Stimulated activated CD4-positive, alpha-beta T cell treated with anti-CD3 and anti-CD28 coated beads, Interleukin-2, amount 100 ng/mL, for 48 hours (primary cell): ENCODE results near the gene SHOX.
"Not testable (repeated sequence)": the region's sequence is repeated elsewhere in the genome, so short reads cannot be mapped to it uniquely, and the experiment has no call there.

ENCODE experiments used
- DNase-seq, 2 donors: peaks; one replicate each; pipeline ENCODE4 v3.0.0-alpha.2; 2020

SHOX gene

GRCh38 chrX:630612-631496, at the start of gene SHOX:
TSS of gene SHOX (plus strand) at chrX:630791. CDS start at chrX:630898, 107 bp downstream.
- DNase-seq, result no peak

- no peak for DNase-seq
Observed at GRCh38 chrX:581066-581465, 49.5 kb upstream of the SHOX start.

GRCh38 chrX:581720-582298, 48.8 kb upstream of the SHOX start:
- DNase-seq, result no peak

- no peak for DNase-seq
Observed at GRCh38 chrX:584572-584971, 46.0 kb upstream of the SHOX start.

GRCh38 chrX:585115-585808, 45.3 kb upstream of the SHOX start:
- DNase-seq, result no peak

- no peak for DNase-seq
Observed at GRCh38 chrX:586351-586750, 44.2 kb upstream of the SHOX start.

- not testable (repeated sequence) for DNase-seq
Observed at GRCh38 chrX:589261-589660, 41.3 kb upstream of the SHOX start.

- no peak for DNase-seq
Observed at GRCh38 chrX:590693-591404, 39.7 kb upstream of the SHOX start.

- DNase-seq, result no peak
Observed at GRCh38 chrX:599837-600715, 30.5 kb upstream of the SHOX start.

- DNase-seq, result not testable (repeated sequence)
Observed at GRCh38 chrX:603029-603428, 27.6 kb upstream of the SHOX start.

- DNase-seq, result not testable (repeated sequence)
Observed at GRCh38 chrX:604616-605015, 26.0 kb upstream of the SHOX start.

GRCh38 chrX:608088-608487, 22.5 kb upstream of the SHOX start:
- not testable (repeated sequence) for DNase-seq

- no peak for DNase-seq
Observed at GRCh38 chrX:614136-614535, 16.5 kb upstream of the SHOX start.

- no peak for DNase-seq
Observed at GRCh38 chrX:617401-617800, 13.2 kb upstream of the SHOX start.

- DNase-seq, result no peak
Observed at GRCh38 chrX:617891-618290, 12.7 kb upstream of the SHOX start.

GRCh38 chrX:618304-618703, 12.3 kb upstream of the SHOX start:
- DNase-seq, result not testable (repeated sequence)

- DNase-seq, result no peak
Observed at GRCh38 chrX:618761-619450, 11.7 kb upstream of the SHOX start.

GRCh38 chrX:619451-619811, 11.2 kb upstream of the SHOX start:
- no peak for DNase-seq

GRCh38 chrX:619812-620531, 10.6 kb upstream of the SHOX start:
- DNase-seq, result no peak

- no peak for DNase-seq
Observed at GRCh38 chrX:621705-622503, 8.7 kb upstream of the SHOX start.
